Mesodermal cell (in vitro differentiated cells): Measurements from ENCODE around the gene SHTN1.

Source experiments
- H3K27ac ChIP-seq: 2 replicates; pipeline ENCODE4 v1.7.0; 2013; ENCODE audit warnings: mild to moderate bottlenecking, low read depth, low read length, moderate library complexity; ENCODE audit not compliant: severe bottlenecking
- H3K36me3 ChIP-seq: 2 replicates; pipeline ENCODE4 v1.7.1; 2013; ENCODE audit warnings: mild to moderate bottlenecking, low read length, moderate library complexity; ENCODE audit not compliant: control insufficient read depth, insufficient read depth
- H3K4me1 ChIP-seq: one replicate; pipeline ENCODE4 v1.7.1; 2013; ENCODE audit warnings: mild to moderate bottlenecking, low read length; ENCODE audit not compliant: insufficient read depth, control insufficient read depth, poor library complexity, severe bottlenecking
- H3K4me3 ChIP-seq: 2 replicates; pipeline ENCODE4 v1.7.0; 2013; ENCODE audit warnings: low read length, control low read depth, mild to moderate bottlenecking; ENCODE audit not compliant: insufficient read depth, poor library complexity, severe bottlenecking; ENCODE audit errors: extremely low read depth
- H3K9me3 ChIP-seq: 2 replicates; pipeline ENCODE4 v1.7.1; 2013; ENCODE audit warnings: mild to moderate bottlenecking, low read length, moderate library complexity; ENCODE audit not compliant: control insufficient read depth
- WGBS, 2 experiments: methylation state at CpG; one replicate each; pipeline ENCODE4 v1.1.5; 2013; ENCODE audit warnings: missing lambda C conversion rate in 2 of 2; ENCODE audit not compliant: insufficient coverage in 2 of 2; 5-methylcytosine and 5-hydroxymethylcytosine counted together

SHTN1 gene

GRCh38 chr10:116850058-116850611, 154.9 kb downstream of the SHTN1 start:
- H3K4me1 ChIP-seq = peaks cover 4% of the 10 kb centered on the region
- H3K4me3 ChIP-seq = peak overlapping the region; percentile 64
- 36 to 44% methylated on average over 7 of the region's 10 CpGs for WGBS, 2 experiments
- no peaks in the 10 kb centered on the region for H3K9me3 ChIP-seq
- H3K27ac ChIP-seq = no peak overlapping the region
- no peaks in the 10 kb centered on the region for H3K36me3 ChIP-seq

- Histone ChIP-seq H3K36me3 (no peaks in the 10 kb centered on the region), H3K4me1 (peaks cover 4% of the 10 kb centered on the region), H3K9me3 (no peaks in the 10 kb centered on the region), H3K4me3 (peak within 1 kb of the TSS; percentile 64), H3K27ac (peak within 1 kb of the TSS; percentile 84)
- WGBS, 2 experiments = 5 to 6% methylated on average over 32 to 41 of the region's 55 CpGs
These were observed 155.5 kb downstream of the SHTN1 start, which contains the start of gene ENO4 for GRCh38 chr10:116849248-116850057. ENO4 (plus strand) TSS chr10:116849499; CDS start chr10:116849567, 68 bp downstream.

GRCh38 chr10:116848944-116849247, 156.1 kb downstream of the SHTN1 start:
- Histone ChIP-seq H3K9me3 (no peaks in the 10 kb centered on the region), H3K4me3 (peak overlapping the region; percentile 64), H3K36me3 (no peaks in the 10 kb centered on the region), H3K27ac (peak overlapping the region; percentile 84), H3K4me1 (peaks cover 4% of the 10 kb centered on the region)
- 3 to 5% methylated on average over 20 of the region's 23 CpGs for WGBS, 2 experiments

- Histone ChIP-seq H3K36me3 (no peaks in the 10 kb centered on the region), H3K4me1 (peaks cover 4% of the 10 kb centered on the region), H3K27ac (peak overlapping the region; percentile 84), H3K4me3 (peak overlapping the region; percentile 64), H3K9me3 (no peaks in the 10 kb centered on the region)
- 86 to 87% methylated on average over 9 to 12 of the region's 17 CpGs for WGBS, 2 experiments
These were observed 156.7 kb downstream of the SHTN1 start for GRCh38 chr10:116848032-116848943.

- H3K27ac ChIP-seq = no peak overlapping the region
- H3K9me3 ChIP-seq = no peaks in the 10 kb centered on the region
- no CpG with 5 or more reads among the region's 2 CpGs for WGBS, 2 experiments
- peaks cover 4% of the 10 kb centered on the region for H3K4me1 ChIP-seq
- H3K36me3 ChIP-seq = no peaks in the 10 kb centered on the region
- H3K4me3 ChIP-seq = no peak overlapping the region
These were observed 159.2 kb downstream of the SHTN1 start for GRCh38 chr10:116845823-116846222.

- Histone ChIP-seq H3K9me3 (no peaks in the 10 kb centered on the region), H3K36me3 (no peaks in the 10 kb centered on the region), H3K4me1 (peaks cover 4% of the 10 kb centered on the region), H3K4me3 (no peak overlapping the region), H3K27ac (no peak overlapping the region)
- 62 to 75% methylated on average over 5 of the region's 6 CpGs for WGBS, 2 experiments
These were observed 164.5 kb downstream of the SHTN1 start for GRCh38 chr10:116840389-116841075.

- no peak overlapping the region for H3K4me3 ChIP-seq
- H3K27ac ChIP-seq = no peak overlapping the region
- H3K9me3 ChIP-seq = no peaks in the 10 kb centered on the region
- H3K4me1 ChIP-seq = peaks cover 4% of the 10 kb centered on the region
- WGBS, 2 experiments = 68 to 100% methylated on average over 1 to 4 of the region's 5 CpGs
- no peaks in the 10 kb centered on the region for H3K36me3 ChIP-seq
These were observed 166.8 kb downstream of the SHTN1 start for GRCh38 chr10:116838143-116838725.

GRCh38 chr10:116836902-116837523, 168.0 kb downstream of the SHTN1 start:
- no peak overlapping the region for H3K27ac ChIP-seq

GRCh38 chr10:116836083-116836482, 168.9 kb downstream of the SHTN1 start:
- no peaks in the 10 kb centered on the region for H3K36me3 ChIP-seq
- WGBS, 2 experiments = 11 to 23% methylated on average over 2 to 3 of the region's 4 CpGs
- no peak overlapping the region for H3K4me3 ChIP-seq
- no peak overlapping the region for H3K27ac ChIP-seq
- H3K4me1 ChIP-seq = peaks cover 4% of the 10 kb centered on the region
- H3K9me3 ChIP-seq = no peaks in the 10 kb centered on the region

More at GRCh38 chr10:116836902-116837523, 168.0 kb downstream of the SHTN1 start:
- Histone ChIP-seq H3K9me3 (no peaks in the 10 kb centered on the region), H3K4me3 (no peak overlapping the region), H3K4me1 (peaks cover 4% of the 10 kb centered on the region), H3K36me3 (no peaks in the 10 kb centered on the region)
- WGBS, 2 experiments = 100% methylated on average over 1 of the region's 8 CpGs; no CpG with 5 or more reads in 1 of the 2 experiments
